Measurements from ENCODE around the gene C1orf52. TPM values are rescaled to one million over a fixed set of nuclear protein-coding genes. Genes with fewer than 3 reads are reported as not detected.

The C1orf52 gene
- total RNA-seq, 1 donor from 2014 or later: 11.1 TPM

DNA sequence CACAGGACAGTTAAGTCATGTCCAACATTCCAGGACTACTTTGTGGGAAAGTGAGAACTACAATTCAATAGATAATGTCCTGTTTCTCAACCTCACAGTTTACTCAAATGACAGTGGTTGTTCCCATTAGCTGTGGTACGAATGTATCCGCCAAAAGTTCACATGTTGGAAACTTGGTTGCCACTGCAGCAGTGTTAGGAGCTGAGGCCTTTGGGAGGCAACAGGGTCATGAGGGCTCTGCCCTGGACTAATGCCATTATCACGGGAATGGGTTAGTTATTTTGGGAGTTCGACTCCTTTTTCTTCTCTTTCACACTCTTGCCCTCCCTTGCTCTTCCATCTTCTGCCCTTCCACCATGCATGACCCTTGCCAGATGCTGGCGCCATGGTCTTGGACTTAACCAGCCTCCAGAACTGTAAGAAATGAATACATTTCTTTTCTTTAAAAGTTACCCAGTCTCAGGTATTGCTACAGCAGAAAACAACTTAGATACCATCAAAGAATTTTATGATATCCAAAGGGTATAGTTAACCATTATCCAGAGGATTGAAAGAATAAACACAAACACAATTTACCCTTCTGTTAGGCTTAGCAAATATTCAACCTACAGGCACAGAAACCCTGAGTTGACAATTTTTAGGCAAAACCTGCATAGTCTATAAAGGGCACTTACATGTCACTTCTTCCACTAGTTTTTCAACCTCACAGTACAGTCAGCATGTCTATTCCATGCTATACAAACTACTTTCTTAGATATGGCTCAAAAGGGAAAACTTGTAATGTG is 9.5 kb upstream of the C1orf52 start:
- H3K36me3 ChIP-seq (ENCODE audit: control insufficient read depth, insufficient read depth, low read length): peaks cover 17% of the 10 kb centered on the region
- H3K4me3 ChIP-seq (ENCODE audit: low read depth, low read length): no peak overlapping the region
- DNase-seq (ENCODE audit: low read depth) (no peak), FAIRE-seq (no peak)
- H3K27me3 ChIP-seq (ENCODE audit: control insufficient read depth, insufficient read depth, low read length): no peaks in the 10 kb centered on the region
- TF ChIP-seq, protein P1, sequence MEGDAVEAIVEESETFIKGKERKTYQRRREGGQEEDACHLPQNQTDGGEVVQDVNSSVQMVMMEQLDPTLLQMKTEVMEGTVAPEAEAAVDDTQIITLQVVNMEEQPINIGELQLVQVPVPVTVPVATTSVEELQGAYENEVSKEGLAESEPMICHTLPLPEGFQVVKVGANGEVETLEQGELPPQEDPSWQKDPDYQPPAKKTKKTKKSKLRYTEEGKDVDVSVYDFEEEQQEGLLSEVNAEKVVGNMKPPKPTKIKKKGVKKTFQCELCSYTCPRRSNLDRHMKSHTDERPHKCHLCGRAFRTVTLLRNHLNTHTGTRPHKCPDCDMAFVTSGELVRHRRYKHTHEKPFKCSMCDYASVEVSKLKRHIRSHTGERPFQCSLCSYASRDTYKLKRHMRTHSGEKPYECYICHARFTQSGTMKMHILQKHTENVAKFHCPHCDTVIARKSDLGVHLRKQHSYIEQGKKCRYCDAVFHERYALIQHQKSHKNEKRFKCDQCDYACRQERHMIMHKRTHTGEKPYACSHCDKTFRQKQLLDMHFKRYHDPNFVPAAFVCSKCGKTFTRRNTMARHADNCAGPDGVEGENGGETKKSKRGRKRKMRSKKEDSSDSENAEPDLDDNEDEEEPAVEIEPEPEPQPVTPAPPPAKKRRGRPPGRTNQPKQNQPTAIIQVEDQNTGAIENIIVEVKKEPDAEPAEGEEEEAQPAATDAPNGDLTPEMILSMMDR (IDR thresholded peaks at IDR 0.05; ENCODE audit: insufficient read depth, low read length, severe bottlenecking): no peak

GRCh38 chr1:85267313-85267712 is 7.9 kb upstream of the C1orf52 start:
- FAIRE-seq (no peak), DNase-seq (ENCODE audit: low read depth) (no peak)
- peaks cover 15% of the 10 kb centered on the region for H3K36me3 ChIP-seq (ENCODE audit: control insufficient read depth, insufficient read depth, low read length)
- no peaks in the 10 kb centered on the region for H3K27me3 ChIP-seq (ENCODE audit: control insufficient read depth, insufficient read depth, low read length)
- H3K4me3 ChIP-seq (ENCODE audit: low read depth, low read length): no peak overlapping the region
- TF ChIP-seq, protein P1 (IDR thresholded peaks at IDR 0.05; ENCODE audit: insufficient read depth, low read length, severe bottlenecking): no peak

GRCh38 chr1:85264150-85264549 is 4.7 kb upstream of the C1orf52 start:
- TF ChIP-seq, protein P1 (IDR thresholded peaks at IDR 0.05; ENCODE audit: insufficient read depth, low read length, severe bottlenecking): no peak
- Histone ChIP-seq H3K27me3 (ENCODE audit: control insufficient read depth, insufficient read depth, low read length) (no peaks in the 10 kb centered on the region), H3K4me3 (ENCODE audit: low read depth, low read length) (no peak overlapping the region), H3K36me3 (ENCODE audit: control insufficient read depth, insufficient read depth, low read length) (peaks cover 8% of the 10 kb centered on the region)
- peak; percentile 67 for DNase-seq (ENCODE audit: low read depth)
- no peak for FAIRE-seq

- FAIRE-seq (no peak), DNase-seq (ENCODE audit: low read depth) (no peak)
- TF ChIP-seq, protein P1 (IDR thresholded peaks at IDR 0.05; ENCODE audit: insufficient read depth, low read length, severe bottlenecking): no peak
- Histone ChIP-seq H3K36me3 (ENCODE audit: control insufficient read depth, insufficient read depth, low read length) (peaks cover 5% of the 10 kb centered on the region), H3K4me3 (ENCODE audit: low read depth, low read length) (no peak overlapping the region), H3K27me3 (ENCODE audit: control insufficient read depth, insufficient read depth, low read length) (no peaks in the 10 kb centered on the region)
These were observed 3.5 kb upstream of the C1orf52 start for GRCh38 chr1:85262985-85263384.

GRCh38 chr1:85259912-85260274 is 431 bp upstream of the C1orf52 start:
- H3K36me3 ChIP-seq (ENCODE audit: control insufficient read depth, insufficient read depth, low read length): peaks cover 3% of the 10 kb centered on the region
- peak; percentile 35 for DNase-seq (ENCODE audit: low read depth)
- H3K27me3 ChIP-seq (ENCODE audit: control insufficient read depth, insufficient read depth, low read length): no peaks in the 10 kb centered on the region
- FAIRE-seq: no peak
- H3K4me3 ChIP-seq (ENCODE audit: low read depth, low read length): peak overlapping the region; percentile 99
- TF ChIP-seq, protein P1 (IDR thresholded peaks at IDR 0.05; ENCODE audit: insufficient read depth, low read length, severe bottlenecking): no peak

All from bronchial epithelial cell (primary cell).